GM23338 (cell line): Measurements from ENCODE around the gene DAGLA. TPM values are rescaled to one million over a fixed set of nuclear protein-coding genes. Genes with fewer than 3 reads are reported as not detected.

Experiments used
- ATAC-seq: fragments of 200-7000 bp; cut with Tn5 transposase; 3 replicates; pipeline ENCODE4 v1.9.1; 2020
- DNase-seq: peaks from one replicate; pipeline ENCODE4 v3.0.0-alpha.2; 2015; ENCODE audit warnings: low spot score
- H2AFZ ChIP-seq: fragments of 200-600 bp; sonication (generic); 2 replicates; pipeline ENCODE4 v1.8.0; 2016; ENCODE audit warnings: antibody characterized with exemption, mild to moderate bottlenecking, moderate library complexity
- H3F3A ChIP-seq: fragments of 200-600 bp; sonication (generic); replicated peaks from 2 replicates; pipeline ENCODE4 v1.8.0; 2017; ENCODE audit warnings: antibody characterized with exemption, mixed run types, low read depth
- H3K27ac ChIP-seq: fragments of 200-600 bp; sonication (generic); 2 replicates; pipeline ENCODE4 v1.6.1; 2016; ENCODE audit warnings: low read depth
- H3K27me3 ChIP-seq: fragments of 200-600 bp; sonication (generic); 2 replicates; pipeline ENCODE4 v1.8.0; 2016; ENCODE audit warnings: mild to moderate bottlenecking, mixed run types, moderate library complexity; ENCODE audit not compliant: insufficient read depth
- H3K36me3 ChIP-seq: fragments of 200-600 bp; sonication (generic); 2 replicates; pipeline ENCODE4 v1.8.0; 2016; ENCODE audit warnings: mild to moderate bottlenecking; ENCODE audit not compliant: insufficient read depth
- H3K4me1 ChIP-seq: fragments of 200-600 bp; sonication (generic); 2 replicates; pipeline ENCODE4 v1.8.0; 2016; ENCODE audit warnings: mild to moderate bottlenecking, moderate library complexity; ENCODE audit not compliant: insufficient read depth
- H3K4me2 ChIP-seq: fragments of 200-600 bp; sonication (generic); 2 replicates; pipeline ENCODE4 v1.7.1; 2017; ENCODE audit warnings: mixed run types
- H3K4me3 ChIP-seq: fragments of 200-600 bp; sonication (generic); 2 replicates; pipeline ENCODE4 v1.6.1; 2016; ENCODE audit warnings: mixed run types
- H3K79me2 ChIP-seq: fragments of 200-600 bp; sonication (generic); replicated peaks from 2 replicates; pipeline ENCODE4 v1.8.0; 2017; ENCODE audit warnings: mild to moderate bottlenecking; ENCODE audit not compliant: insufficient read depth
- H3K9me2 ChIP-seq: fragments of 200-600 bp; sonication (generic); 2 replicates; pipeline ENCODE4 v1.8.0; 2017; ENCODE audit not compliant: insufficient read depth
- H4K20me1 ChIP-seq: fragments of 200-600 bp; sonication (generic); replicated peaks from 2 replicates; pipeline ENCODE4 v1.8.0; 2017; ENCODE audit warnings: mild to moderate bottlenecking; ENCODE audit not compliant: insufficient read depth
- H3K27ac Mint-ChIP-seq: 2 replicates; pipeline ENCODE4 v1.8.0; 2020; ENCODE audit warnings: inconsistent platforms, mild to moderate bottlenecking, moderate library complexity, mixed read lengths
- H3K27me3 Mint-ChIP-seq: 3 replicates; pipeline ENCODE4 v1.8.0; 2022; ENCODE audit warnings: low read depth, mild to moderate bottlenecking, moderate library complexity, mixed read lengths, inconsistent platforms; ENCODE audit not compliant: insufficient read depth, poor library complexity
- H3K36me3 Mint-ChIP-seq: 3 replicates; pipeline ENCODE4 v1.8.0; 2021; ENCODE audit warnings: low read depth, mild to moderate bottlenecking, inconsistent platforms, moderate library complexity, mixed read lengths
- H3K4me1 Mint-ChIP-seq: 3 replicates; pipeline ENCODE4 v1.8.0; 2020; ENCODE audit warnings: mild to moderate bottlenecking, inconsistent platforms, mixed read lengths
- H3K4me3 Mint-ChIP-seq: 3 replicates; pipeline ENCODE4 v1.8.0; 2021; ENCODE audit warnings: moderate library complexity, mild to moderate bottlenecking, inconsistent platforms, mixed read lengths
- H3K9me3 Mint-ChIP-seq: 3 replicates; pipeline ENCODE4 v1.8.0; 2020; ENCODE audit warnings: moderate library complexity, mild to moderate bottlenecking, inconsistent platforms, mixed read lengths
- CREB1 ChIP-seq: fragments of 250-450 bp; sonication (Bioruptor Pico); IDR thresholded peaks from 2 replicates; pipeline ENCODE4 v1.5.0; 2020; ENCODE audit warnings: low read depth, mild to moderate bottlenecking, moderate library complexity
- EZH2 ChIP-seq: fragments of 200-600 bp; sonication (generic); IDR thresholded peaks from one replicate; pipeline ENCODE4 v1.8.0; 2017; ENCODE audit warnings: antibody characterized with exemption, mild to moderate bottlenecking, low read depth; ENCODE audit not compliant: unreplicated experiment
- EZH2phosphoT487 ChIP-seq: fragments of 200-600 bp; sonication (generic); IDR thresholded peaks from one replicate; pipeline ENCODE4 v1.8.1; 2018; ENCODE audit warnings: antibody characterized with exemption; ENCODE audit not compliant: unreplicated experiment
- JUNB ChIP-seq: IDR thresholded peaks from one replicate; pipeline ENCODE4 v1.6.1; 2016; ENCODE audit warnings: antibody characterized with exemption; ENCODE audit not compliant: unreplicated experiment
- POLR2AphosphoS5 ChIP-seq: IDR thresholded peaks from 2 replicates; pipeline ENCODE4 v1.6.1; 2016; ENCODE audit warnings: antibody characterized with exemption, low read depth
- STAT1 ChIP-seq: IDR thresholded peaks from one replicate; pipeline ENCODE4 v1.6.1; 2016; ENCODE audit warnings: antibody characterized with exemption; ENCODE audit not compliant: unreplicated experiment
- ZNF114 ChIP-seq: fragments of 250-450 bp; sonication (Bioruptor Pico); IDR thresholded peaks from 2 replicates; pipeline ENCODE4 v1.5.0; 2020; ENCODE audit warnings: mild to moderate bottlenecking, moderate library complexity
- ZNF331 ChIP-seq: fragments of 250-450 bp; sonication (Bioruptor Pico); IDR thresholded peaks from 2 replicates; pipeline ENCODE4 v1.5.0; 2020; ENCODE audit warnings: low read depth, mild to moderate bottlenecking, moderate library complexity
- polyA plus RNA-seq: library from polyadenylated mRNA; unstranded; fragments of >200 nt; fragmentation: Nextera tagmentation; extraction: Ambion mirVana; gene quantifications from 2 replicates; pipeline ENCODE4 v1.2.1, GENCODE V29; 2016
- total RNA-seq: library from RNA; depleted of rRNA; stranded (reverse); fragments of >200 nt; shearing (Covaris generic); gene quantifications from 2 replicates; pipeline ENCODE4 v1.2.3, GENCODE V29; 2014
- TF ChIP-seq, protein P1 (sequence below), 2 experiments: fragments of 200-600 bp in 1 of 2; sonication (generic) in 1 of 2; conservative IDR thresholded peaks; 2 replicates each; pipeline versions ENCODE4 v1.5.1 to v1.6.1; 2016 to 2017; ENCODE audit warnings: antibody characterized with exemption in 2 of 2, low read depth in 2 of 2, mild to moderate bottlenecking in 2 of 2, moderate library complexity in 1 of 2
- TF ChIP-seq, protein P2 (sequence below): fragments of 250-450 bp; sonication (Bioruptor Pico); IDR thresholded peaks from 2 replicates; pipeline ENCODE4 v1.5.0; 2020; ENCODE audit warnings: mild to moderate bottlenecking, moderate library complexity
- TF ChIP-seq, protein P3 (sequence below): IDR thresholded peaks from one replicate; pipeline ENCODE4 v1.6.1; 2018; ENCODE audit warnings: antibody characterized with exemption; ENCODE audit not compliant: unreplicated experiment
- TF ChIP-seq, protein P4 (sequence below): IDR thresholded peaks from 2 replicates; pipeline ENCODE4 v1.6.1; 2016; ENCODE audit warnings: antibody characterized with exemption

DAGLA gene
- total and polyA plus RNA-seq, 2 experiments from 2014 or later: 0.55 to 2.5 TPM

DNA sequence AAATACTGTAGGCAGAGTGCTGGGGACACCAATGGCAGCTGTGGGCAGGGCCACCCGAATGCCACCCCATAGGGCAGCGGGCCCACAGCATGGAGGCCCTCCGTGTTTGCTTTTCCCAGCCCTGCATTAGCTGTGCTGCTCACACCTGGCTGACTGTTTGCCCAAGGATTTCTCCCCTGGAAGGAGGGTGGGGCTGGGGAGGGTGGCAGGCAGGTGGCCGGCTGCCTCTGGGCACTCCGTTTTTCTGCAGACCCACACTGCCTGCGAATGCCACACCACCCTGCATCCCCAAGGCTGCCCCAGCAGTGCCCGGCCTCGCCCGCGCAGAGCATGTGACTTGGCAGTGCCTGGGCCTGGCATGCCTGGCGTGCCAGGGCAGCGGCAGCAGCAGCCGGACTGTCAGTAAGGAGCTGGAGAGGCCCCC, 19.6 kb downstream of the DAGLA start:
- Histone ChIP-seq H3K79me2 (no peaks in the 10 kb centered on the region), H3K4me2 (no peak overlapping the region), H3F3A (peaks cover 9% of the 10 kb centered on the region; the same call in 1 of the 2 replicates), H2AFZ (no peak overlapping the region), H3K4me1 (peaks cover 16% of the 10 kb centered on the region), H3K4me3 (no peak overlapping the region), H3K27ac (no peak overlapping the region), H4K20me1 (no peaks in the 10 kb centered on the region), H3K36me3 (no peaks in the 10 kb centered on the region), H3K27me3 (no peaks in the 10 kb centered on the region), H3K9me2 (no peaks in the 10 kb centered on the region)
- ATAC-seq (no peak), DNase-seq (no peak)
- H3K27me3 Mint-ChIP-seq: peaks cover 9% of the 10 kb centered on the region
- H3K4me3 Mint-ChIP-seq: no peak overlapping the region
- H3K36me3 Mint-ChIP-seq: no peaks in the 10 kb centered on the region
- no peak overlapping the region for H3K27ac Mint-ChIP-seq
- no peak for TF ChIP-seq CREB1 (CRISPR knock-in tag)
- TF ChIP-seq EZH2: no peak
- TF ChIP-seq ZNF114 (CRISPR knock-in tag): no peak
- TF ChIP-seq JUNB: no peak
- no peak for TF ChIP-seq EZH2phosphoT487
- TF ChIP-seq, protein P1, sequence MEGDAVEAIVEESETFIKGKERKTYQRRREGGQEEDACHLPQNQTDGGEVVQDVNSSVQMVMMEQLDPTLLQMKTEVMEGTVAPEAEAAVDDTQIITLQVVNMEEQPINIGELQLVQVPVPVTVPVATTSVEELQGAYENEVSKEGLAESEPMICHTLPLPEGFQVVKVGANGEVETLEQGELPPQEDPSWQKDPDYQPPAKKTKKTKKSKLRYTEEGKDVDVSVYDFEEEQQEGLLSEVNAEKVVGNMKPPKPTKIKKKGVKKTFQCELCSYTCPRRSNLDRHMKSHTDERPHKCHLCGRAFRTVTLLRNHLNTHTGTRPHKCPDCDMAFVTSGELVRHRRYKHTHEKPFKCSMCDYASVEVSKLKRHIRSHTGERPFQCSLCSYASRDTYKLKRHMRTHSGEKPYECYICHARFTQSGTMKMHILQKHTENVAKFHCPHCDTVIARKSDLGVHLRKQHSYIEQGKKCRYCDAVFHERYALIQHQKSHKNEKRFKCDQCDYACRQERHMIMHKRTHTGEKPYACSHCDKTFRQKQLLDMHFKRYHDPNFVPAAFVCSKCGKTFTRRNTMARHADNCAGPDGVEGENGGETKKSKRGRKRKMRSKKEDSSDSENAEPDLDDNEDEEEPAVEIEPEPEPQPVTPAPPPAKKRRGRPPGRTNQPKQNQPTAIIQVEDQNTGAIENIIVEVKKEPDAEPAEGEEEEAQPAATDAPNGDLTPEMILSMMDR (conservative IDR thresholded peaks at IDR 0.05; ENCODE audit: low read depth in 2 of 2): no peak
- TF ChIP-seq, protein P2, sequence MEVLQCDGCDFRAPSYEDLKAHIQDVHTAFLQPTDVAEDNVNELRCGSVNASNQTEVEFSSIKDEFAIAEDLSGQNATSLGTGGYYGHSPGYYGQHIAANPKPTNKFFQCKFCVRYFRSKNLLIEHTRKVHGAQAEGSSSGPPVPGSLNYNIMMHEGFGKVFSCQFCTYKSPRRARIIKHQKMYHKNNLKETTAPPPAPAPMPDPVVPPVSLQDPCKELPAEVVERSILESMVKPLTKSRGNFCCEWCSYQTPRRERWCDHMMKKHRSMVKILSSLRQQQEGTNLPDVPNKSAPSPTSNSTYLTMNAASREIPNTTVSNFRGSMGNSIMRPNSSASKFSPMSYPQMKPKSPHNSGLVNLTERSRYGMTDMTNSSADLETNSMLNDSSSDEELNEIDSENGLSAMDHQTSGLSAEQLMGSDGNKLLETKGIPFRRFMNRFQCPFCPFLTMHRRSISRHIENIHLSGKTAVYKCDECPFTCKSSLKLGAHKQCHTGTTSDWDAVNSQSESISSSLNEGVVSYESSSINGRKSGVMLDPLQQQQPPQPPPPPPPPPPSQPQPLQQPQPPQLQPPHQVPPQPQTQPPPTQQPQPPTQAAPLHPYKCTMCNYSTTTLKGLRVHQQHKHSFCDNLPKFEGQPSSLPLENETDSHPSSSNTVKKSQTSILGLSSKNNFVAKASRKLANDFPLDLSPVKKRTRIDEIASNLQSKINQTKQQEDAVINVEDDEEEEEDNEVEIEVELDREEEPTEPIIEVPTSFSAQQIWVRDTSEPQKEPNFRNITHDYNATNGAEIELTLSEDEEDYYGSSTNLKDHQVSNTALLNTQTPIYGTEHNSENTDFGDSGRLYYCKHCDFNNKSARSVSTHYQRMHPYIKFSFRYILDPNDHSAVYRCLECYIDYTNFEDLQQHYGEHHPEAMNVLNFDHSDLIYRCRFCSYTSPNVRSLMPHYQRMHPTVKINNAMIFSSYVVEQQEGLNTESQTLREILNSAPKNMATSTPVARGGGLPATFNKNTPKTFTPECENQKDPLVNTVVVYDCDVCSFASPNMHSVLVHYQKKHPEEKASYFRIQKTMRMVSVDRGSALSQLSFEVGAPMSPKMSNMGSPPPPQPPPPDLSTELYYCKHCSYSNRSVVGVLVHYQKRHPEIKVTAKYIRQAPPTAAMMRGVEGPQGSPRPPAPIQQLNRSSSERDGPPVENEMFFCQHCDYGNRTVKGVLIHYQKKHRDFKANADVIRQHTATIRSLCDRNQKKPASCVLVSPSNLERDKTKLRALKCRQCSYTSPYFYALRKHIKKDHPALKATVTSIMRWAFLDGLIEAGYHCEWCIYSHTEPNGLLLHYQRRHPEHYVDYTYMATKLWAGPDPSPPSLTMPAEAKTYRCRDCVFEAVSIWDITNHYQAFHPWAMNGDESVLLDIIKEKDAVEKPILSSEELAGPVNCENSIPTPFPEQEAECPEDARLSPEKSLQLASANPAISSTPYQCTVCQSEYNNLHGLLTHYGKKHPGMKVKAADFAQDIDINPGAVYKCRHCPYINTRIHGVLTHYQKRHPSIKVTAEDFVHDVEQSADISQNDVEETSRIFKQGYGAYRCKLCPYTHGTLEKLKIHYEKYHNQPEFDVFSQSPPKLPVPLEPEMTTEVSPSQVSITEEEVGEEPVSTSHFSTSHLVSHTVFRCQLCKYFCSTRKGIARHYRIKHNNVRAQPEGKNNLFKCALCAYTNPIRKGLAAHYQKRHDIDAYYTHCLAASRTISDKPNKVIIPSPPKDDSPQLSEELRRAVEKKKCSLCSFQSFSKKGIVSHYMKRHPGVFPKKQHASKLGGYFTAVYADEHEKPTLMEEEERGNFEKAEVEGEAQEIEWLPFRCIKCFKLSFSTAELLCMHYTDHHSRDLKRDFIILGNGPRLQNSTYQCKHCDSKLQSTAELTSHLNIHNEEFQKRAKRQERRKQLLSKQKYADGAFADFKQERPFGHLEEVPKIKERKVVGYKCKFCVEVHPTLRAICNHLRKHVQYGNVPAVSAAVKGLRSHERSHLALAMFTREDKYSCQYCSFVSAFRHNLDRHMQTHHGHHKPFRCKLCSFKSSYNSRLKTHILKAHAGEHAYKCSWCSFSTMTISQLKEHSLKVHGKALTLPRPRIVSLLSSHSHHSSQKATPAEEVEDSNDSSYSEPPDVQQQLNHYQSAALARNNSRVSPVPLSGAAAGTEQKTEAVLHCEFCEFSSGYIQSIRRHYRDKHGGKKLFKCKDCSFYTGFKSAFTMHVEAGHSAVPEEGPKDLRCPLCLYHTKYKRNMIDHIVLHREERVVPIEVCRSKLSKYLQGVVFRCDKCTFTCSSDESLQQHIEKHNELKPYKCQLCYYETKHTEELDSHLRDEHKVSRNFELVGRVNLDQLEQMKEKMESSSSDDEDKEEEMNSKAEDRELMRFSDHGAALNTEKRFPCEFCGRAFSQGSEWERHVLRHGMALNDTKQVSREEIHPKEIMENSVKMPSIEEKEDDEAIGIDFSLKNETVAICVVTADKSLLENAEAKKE (CRISPR knock-in tag): no peak
- TF ChIP-seq ZNF331 (CRISPR knock-in tag): no peak
- TF ChIP-seq, protein P3, sequence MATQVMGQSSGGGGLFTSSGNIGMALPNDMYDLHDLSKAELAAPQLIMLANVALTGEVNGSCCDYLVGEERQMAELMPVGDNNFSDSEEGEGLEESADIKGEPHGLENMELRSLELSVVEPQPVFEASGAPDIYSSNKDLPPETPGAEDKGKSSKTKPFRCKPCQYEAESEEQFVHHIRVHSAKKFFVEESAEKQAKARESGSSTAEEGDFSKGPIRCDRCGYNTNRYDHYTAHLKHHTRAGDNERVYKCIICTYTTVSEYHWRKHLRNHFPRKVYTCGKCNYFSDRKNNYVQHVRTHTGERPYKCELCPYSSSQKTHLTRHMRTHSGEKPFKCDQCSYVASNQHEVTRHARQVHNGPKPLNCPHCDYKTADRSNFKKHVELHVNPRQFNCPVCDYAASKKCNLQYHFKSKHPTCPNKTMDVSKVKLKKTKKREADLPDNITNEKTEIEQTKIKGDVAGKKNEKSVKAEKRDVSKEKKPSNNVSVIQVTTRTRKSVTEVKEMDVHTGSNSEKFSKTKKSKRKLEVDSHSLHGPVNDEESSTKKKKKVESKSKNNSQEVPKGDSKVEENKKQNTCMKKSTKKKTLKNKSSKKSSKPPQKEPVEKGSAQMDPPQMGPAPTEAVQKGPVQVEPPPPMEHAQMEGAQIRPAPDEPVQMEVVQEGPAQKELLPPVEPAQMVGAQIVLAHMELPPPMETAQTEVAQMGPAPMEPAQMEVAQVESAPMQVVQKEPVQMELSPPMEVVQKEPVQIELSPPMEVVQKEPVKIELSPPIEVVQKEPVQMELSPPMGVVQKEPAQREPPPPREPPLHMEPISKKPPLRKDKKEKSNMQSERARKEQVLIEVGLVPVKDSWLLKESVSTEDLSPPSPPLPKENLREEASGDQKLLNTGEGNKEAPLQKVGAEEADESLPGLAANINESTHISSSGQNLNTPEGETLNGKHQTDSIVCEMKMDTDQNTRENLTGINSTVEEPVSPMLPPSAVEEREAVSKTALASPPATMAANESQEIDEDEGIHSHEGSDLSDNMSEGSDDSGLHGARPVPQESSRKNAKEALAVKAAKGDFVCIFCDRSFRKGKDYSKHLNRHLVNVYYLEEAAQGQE: no peak
- TF ChIP-seq POLR2AphosphoS5: no peak
- TF ChIP-seq STAT1: no peak
- TF ChIP-seq, protein P4, sequence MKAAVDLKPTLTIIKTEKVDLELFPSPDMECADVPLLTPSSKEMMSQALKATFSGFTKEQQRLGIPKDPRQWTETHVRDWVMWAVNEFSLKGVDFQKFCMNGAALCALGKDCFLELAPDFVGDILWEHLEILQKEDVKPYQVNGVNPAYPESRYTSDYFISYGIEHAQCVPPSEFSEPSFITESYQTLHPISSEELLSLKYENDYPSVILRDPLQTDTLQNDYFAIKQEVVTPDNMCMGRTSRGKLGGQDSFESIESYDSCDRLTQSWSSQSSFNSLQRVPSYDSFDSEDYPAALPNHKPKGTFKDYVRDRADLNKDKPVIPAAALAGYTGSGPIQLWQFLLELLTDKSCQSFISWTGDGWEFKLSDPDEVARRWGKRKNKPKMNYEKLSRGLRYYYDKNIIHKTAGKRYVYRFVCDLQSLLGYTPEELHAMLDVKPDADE: no peak
- no peaks in the 10 kb centered on the region for H3K9me3 Mint-ChIP-seq
- H3K4me1 Mint-ChIP-seq: peaks cover 38% of the 10 kb centered on the region
